ENCODE data around the gene ADAMTSL2. TPM values are rescaled to one million over a fixed set of nuclear protein-coding genes. Genes with fewer than 3 reads are reported as not detected.

The ADAMTSL2 gene
- total and polyA plus RNA-seq, 10 donors: 1.6 to 11.7 (median 4.3) TPM

DNA sequence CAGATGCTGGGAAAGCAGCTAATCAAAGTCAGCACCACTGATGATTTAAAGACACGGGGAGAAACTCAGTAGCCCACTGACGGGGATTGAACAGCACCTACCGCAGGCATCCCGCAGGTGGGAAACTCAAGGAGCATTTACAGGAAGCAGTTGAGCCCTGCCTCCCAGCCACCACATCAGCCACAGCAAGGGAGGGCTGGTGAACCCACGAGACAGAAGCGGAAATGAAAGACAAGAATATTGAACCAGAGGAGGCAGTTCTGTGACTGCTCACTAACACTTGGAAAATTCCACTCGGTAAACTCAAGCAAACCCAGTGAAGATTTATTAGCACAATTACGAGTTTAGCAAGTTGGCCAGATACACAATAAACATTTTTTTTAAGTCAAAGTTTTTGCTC lies 85.3 kb downstream of the ADAMTSL2 start:
- TF ChIP-seq POLR2AphosphoS5 (IDR thresholded peaks at IDR 0.05): peak in 1 of 3 donors; percentile 50
- no peak for TF ChIP-seq POLR2A (IDR thresholded peaks at IDR 0.05)
- H3K27ac ChIP-seq: no peak overlapping the region
- intact Hi-C loops (cut with DNase I; ENCODE audit: low total_unique reads): no loop called here
- peaks cover 8 to 23% (median 14%) of the 10 kb centered on the region in 6 donors for H3K4me1 ChIP-seq
- DNase-seq: no peak
- no peaks in the 10 kb centered on the region for H3K36me3 ChIP-seq
- peaks cover 0 to 80% (median 6%) of the 10 kb centered on the region in 7 donors for H3K27me3 ChIP-seq (replicated peaks in 1 of 7)
- H3K4me3 ChIP-seq: no peak overlapping the region
- 7 to 18% (median 11%) methylated on average over 8 of the region's 8 CpGs for WGBS, 5 donors
- peaks cover 0 to 3% (median 0%) of the 10 kb centered on the region in 8 donors for H3K9me3 ChIP-seq

DNA sequence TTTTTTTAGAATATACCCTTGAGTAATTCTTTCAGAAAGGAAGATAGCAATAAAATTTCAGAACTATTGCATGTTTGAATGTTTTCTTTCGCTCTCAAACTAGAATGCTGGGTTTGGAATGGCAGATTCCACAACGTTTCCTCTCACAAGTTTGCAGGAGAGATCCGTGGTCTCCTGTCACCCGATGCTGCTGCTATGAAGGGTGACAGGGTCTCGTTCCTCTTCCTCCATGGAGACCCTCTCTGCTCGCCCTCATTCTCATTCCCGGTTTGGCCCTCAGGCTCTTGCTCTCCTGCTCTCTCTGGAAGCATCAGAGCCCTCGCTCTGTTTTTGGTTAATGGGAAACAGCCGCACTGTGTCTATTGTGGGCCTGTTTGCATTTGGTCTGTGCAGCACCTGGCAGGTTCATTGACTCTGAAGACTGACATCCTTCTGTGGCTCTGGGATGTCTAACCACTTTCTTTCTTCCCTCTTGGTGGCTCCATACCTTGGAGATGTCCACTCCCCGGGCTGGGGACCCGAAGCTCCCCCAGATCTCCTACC lies 87.3 kb downstream of the ADAMTSL2 start:
- WGBS, 5 donors: 74 to 81% (median 75%) methylated on average over 11 of the region's 11 CpGs
- intact Hi-C loops (cut with DNase I; ENCODE audit: low total_unique reads): no loop called here
- Histone ChIP-seq H3K27me3 (replicated peaks in 1 of 7) (peaks cover 0 to 62% (median 0%) of the 10 kb centered on the region in 7 donors), H3K27ac (no peak overlapping the region), H3K9me3 (peaks cover 0 to 23% (median 20%) of the 10 kb centered on the region in 8 donors), H3K4me3 (no peak overlapping the region), H3K4me1 (peaks cover 8 to 23% (median 14%) of the 10 kb centered on the region in 6 donors), H3K36me3 (no peaks in the 10 kb centered on the region)
- TF ChIP-seq POLR2A (IDR thresholded peaks at IDR 0.05): no peak
- TF ChIP-seq, protein P1, sequence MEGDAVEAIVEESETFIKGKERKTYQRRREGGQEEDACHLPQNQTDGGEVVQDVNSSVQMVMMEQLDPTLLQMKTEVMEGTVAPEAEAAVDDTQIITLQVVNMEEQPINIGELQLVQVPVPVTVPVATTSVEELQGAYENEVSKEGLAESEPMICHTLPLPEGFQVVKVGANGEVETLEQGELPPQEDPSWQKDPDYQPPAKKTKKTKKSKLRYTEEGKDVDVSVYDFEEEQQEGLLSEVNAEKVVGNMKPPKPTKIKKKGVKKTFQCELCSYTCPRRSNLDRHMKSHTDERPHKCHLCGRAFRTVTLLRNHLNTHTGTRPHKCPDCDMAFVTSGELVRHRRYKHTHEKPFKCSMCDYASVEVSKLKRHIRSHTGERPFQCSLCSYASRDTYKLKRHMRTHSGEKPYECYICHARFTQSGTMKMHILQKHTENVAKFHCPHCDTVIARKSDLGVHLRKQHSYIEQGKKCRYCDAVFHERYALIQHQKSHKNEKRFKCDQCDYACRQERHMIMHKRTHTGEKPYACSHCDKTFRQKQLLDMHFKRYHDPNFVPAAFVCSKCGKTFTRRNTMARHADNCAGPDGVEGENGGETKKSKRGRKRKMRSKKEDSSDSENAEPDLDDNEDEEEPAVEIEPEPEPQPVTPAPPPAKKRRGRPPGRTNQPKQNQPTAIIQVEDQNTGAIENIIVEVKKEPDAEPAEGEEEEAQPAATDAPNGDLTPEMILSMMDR (IDR thresholded peaks at IDR 0.05 in 8 of 11, conservative IDR thresholded peaks at IDR 0.05 in 3 of 11): no peak
- DNase-seq: no peak

DNA sequence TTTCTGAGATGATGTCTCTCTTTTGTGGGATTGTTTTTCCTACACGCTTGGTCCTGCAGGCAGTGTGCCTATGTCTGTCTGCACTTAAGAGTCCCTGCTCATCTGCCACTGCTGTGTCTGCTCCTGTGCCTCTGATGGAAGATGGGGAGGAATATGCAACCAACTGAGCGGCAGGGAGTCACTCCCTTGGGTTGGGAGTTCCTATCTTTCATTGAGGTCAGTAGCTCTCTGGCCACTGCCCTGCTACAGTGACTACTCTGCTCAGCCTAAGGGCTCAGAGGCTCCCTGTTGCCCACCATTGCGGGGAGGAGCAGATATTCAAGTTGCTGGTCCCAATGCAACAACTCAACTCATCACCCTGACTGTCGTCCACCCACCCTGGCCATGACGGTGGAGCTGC lies 88.1 kb downstream of the ADAMTSL2 start:
- H3K27ac ChIP-seq: no peak overlapping the region
- H3K27me3 ChIP-seq (replicated peaks in 1 of 7): peaks cover 0 to 55% (median 0%) of the 10 kb centered on the region in 7 donors
- no peaks in the 10 kb centered on the region for H3K36me3 ChIP-seq
- TF ChIP-seq POLR2AphosphoS5 (IDR thresholded peaks at IDR 0.05): no peak
- no peak for TF ChIP-seq POLR2A (IDR thresholded peaks at IDR 0.05)
- TF ChIP-seq, protein P1 (IDR thresholded peaks at IDR 0.05 in 8 of 11, conservative IDR thresholded peaks at IDR 0.05 in 3 of 11): no peak
- intact Hi-C loops (cut with DNase I; ENCODE audit: low total_unique reads): no loop called here
- 47 to 78% (median 67%) methylated on average over 4 to 5 of the region's 5 CpGs for WGBS, 5 donors
- H3K4me1 ChIP-seq: peaks cover 8 to 23% (median 14%) of the 10 kb centered on the region in 6 donors
- DNase-seq: no peak
- no peak overlapping the region for H3K4me3 ChIP-seq
- H3K9me3 ChIP-seq: peaks cover 0 to 30% (median 25%) of the 10 kb centered on the region in 8 donors

Other genes with a start within 250 kb of the ADAMTSL2 start
- 10 to 100 TPM; 13.2 to 20.0 (median 17.0) TPM for gene SURF6, start 198.5 kb upstream of the ADAMTSL2 start, total RNA-seq
- 10 to 100 TPM; 13.2 to 28.6 (median 17.4) TPM for gene SURF6, start 198.5 kb upstream of the ADAMTSL2 start, polyA plus RNA-seq
- gene MED22, start 186.6 kb upstream of the ADAMTSL2 start, total RNA-seq: 10 to 100 TPM; 26.4 to 33.7 (median 30.0) TPM
- gene MED22, start 186.6 kb upstream of the ADAMTSL2 start, polyA plus RNA-seq: 10 to 100 TPM; 13.3 to 23.1 (median 18.8) TPM
- 1,000 to 10,000 TPM; 1,381 to 1,842 (median 1,641) TPM for gene RPL7A, start 186.5 kb upstream of the ADAMTSL2 start, total RNA-seq
- gene RPL7A, start 186.5 kb upstream of the ADAMTSL2 start, polyA plus RNA-seq: 1,000 to 10,000 TPM; 3,611 to 6,342 (median 5,850) TPM
- gene SURF1, start 178.2 kb upstream of the ADAMTSL2 start, total RNA-seq: 10 to 100 TPM; 31.4 to 37.7 (median 35.6) TPM
- gene SURF1, start 178.2 kb upstream of the ADAMTSL2 start, polyA plus RNA-seq: 10 to 100 TPM; 72.0 to 75.6 (median 72.5) TPM
- 10 to 100 TPM in 5 of 7 donors, 1 to 10 TPM in 2; 6.5 to 19.9 (median 12.4) TPM for gene SURF2, start 178.2 kb upstream of the ADAMTSL2 start, total RNA-seq
- 10 to 100 TPM; 31.4 to 32.6 (median 31.5) TPM for gene SURF2, start 178.2 kb upstream of the ADAMTSL2 start, polyA plus RNA-seq
- 100 to 1,000 TPM in 3 of 7 donors, 10 to 100 TPM in 4; 82.6 to 115 (median 92.1) TPM for gene SURF4, start 158.6 kb upstream of the ADAMTSL2 start, total RNA-seq
- gene SURF4, start 158.6 kb upstream of the ADAMTSL2 start, polyA plus RNA-seq: 10 to 100 TPM; 21.9 to 50.7 (median 29.7) TPM
- under 1 TPM in 5 of 7 donors, not detected in 2; 0.29 to 0.98 (median 0.44) TPM for gene STKLD1, start 158.3 kb upstream of the ADAMTSL2 start, total RNA-seq
- gene STKLD1, start 158.3 kb upstream of the ADAMTSL2 start, polyA plus RNA-seq: 1 to 10 TPM in 2 of 3 donors, under 1 TPM in 1; 0.96 to 1.5 (median 1.0) TPM
- gene REXO4, start 116.7 kb upstream of the ADAMTSL2 start, total RNA-seq: 10 to 100 TPM; 21.5 to 25.8 (median 22.8) TPM
- gene REXO4, start 116.7 kb upstream of the ADAMTSL2 start, polyA plus RNA-seq: 10 to 100 TPM; 20.0 to 23.2 (median 20.1) TPM
- gene ADAMTS13, start 112.3 kb upstream of the ADAMTSL2 start, total RNA-seq: 1 to 10 TPM; 1.1 to 3.9 (median 1.6) TPM
- 1 to 10 TPM; 3.4 to 4.8 (median 3.9) TPM for gene ADAMTS13, start 112.3 kb upstream of the ADAMTSL2 start, polyA plus RNA-seq
- gene CACFD1, start 74.7 kb upstream of the ADAMTSL2 start, total RNA-seq: 10 to 100 TPM in 5 of 7 donors, 1 to 10 TPM in 2; 10.0 to 14.2 (median 12.6) TPM
- 10 to 100 TPM in 1 of 3 donors, 1 to 10 TPM in 2; 4.7 to 12.7 (median 6.6) TPM for gene CACFD1, start 74.7 kb upstream of the ADAMTSL2 start, polyA plus RNA-seq
- 10 to 100 TPM; 15.4 to 28.7 (median 20.9) TPM for gene SLC2A6, start 55.6 kb upstream of the ADAMTSL2 start, total RNA-seq
- 10 to 100 TPM; 15.4 to 35.0 (median 32.8) TPM for gene SLC2A6, start 55.6 kb upstream of the ADAMTSL2 start, polyA plus RNA-seq
- not detected for gene MYMK, start 9.7 kb upstream of the ADAMTSL2 start, total RNA-seq
- gene MYMK, start 9.7 kb upstream of the ADAMTSL2 start, polyA plus RNA-seq: not detected
- gene FAM163B, start 74.7 kb downstream of the ADAMTSL2 start, total RNA-seq: 1 to 10 TPM in 1 of 7 donors, under 1 TPM in 1, not detected in 5; 0.52 to 1.0 TPM
- gene FAM163B, start 74.7 kb downstream of the ADAMTSL2 start, polyA plus RNA-seq: under 1 TPM in 1 of 3 donors, not detected in 2; 0.11 TPM
- 1 to 10 TPM in 1 of 7 donors, under 1 TPM in 4, not detected in 2; 0.27 to 1.2 (median 0.57) TPM for gene DBH, start 101.7 kb downstream of the ADAMTSL2 start, total RNA-seq
- gene DBH, start 101.7 kb downstream of the ADAMTSL2 start, polyA plus RNA-seq: under 1 TPM; 0.03 to 0.26 (median 0.16) TPM
- gene SARDH, start 203.6 kb downstream of the ADAMTSL2 start, total RNA-seq: 1 to 10 TPM; 1.0 to 4.5 (median 3.1) TPM
- 1 to 10 TPM; 1.3 to 1.5 (median 1.5) TPM for gene SARDH, start 203.6 kb downstream of the ADAMTSL2 start, polyA plus RNA-seq

Measured in spleen (tissue), 11 donors.